Activated effector memory CD4-positive, alpha-beta T cell treated with anti-CD3 and anti-CD28 coated beads, Interleukin-2, amount 50 U/mL, for 16 hours (primary cell): Measurements from ENCODE around the gene METTL24.
"Not testable (repeated sequence)": the region's sequence is repeated elsewhere in the genome, so short reads cannot be mapped to it uniquely, and the experiment has no call there.

Source experiments
- DNase-seq: peaks from one replicate; pipeline ENCODE4 v3.0.0-alpha.2; 2020

The METTL24 gene

DNA sequence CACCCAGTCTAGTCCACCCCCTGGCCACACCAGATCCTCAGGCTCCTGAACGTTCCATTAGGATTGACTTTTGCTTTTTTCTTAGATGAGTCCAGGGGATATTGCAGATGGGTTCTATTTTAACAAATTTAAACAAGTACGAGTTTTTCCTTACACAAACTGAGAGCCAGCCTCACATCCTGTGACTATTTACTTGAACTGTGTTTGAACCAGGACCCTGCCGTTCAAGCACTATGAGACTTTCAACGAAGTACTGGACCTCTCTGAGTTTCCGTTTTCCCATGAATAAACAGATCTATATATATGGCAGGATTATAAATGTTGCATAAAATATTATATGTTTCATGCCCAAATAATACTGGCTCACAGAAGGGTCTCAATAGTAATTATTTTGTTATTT is 1.4 kb upstream of the METTL24 start:
- no peak for DNase-seq

- no peak for DNase-seq
These were observed 508 bp upstream of the METTL24 start for GRCh38 chr6:110358553-110359160.

DNA sequence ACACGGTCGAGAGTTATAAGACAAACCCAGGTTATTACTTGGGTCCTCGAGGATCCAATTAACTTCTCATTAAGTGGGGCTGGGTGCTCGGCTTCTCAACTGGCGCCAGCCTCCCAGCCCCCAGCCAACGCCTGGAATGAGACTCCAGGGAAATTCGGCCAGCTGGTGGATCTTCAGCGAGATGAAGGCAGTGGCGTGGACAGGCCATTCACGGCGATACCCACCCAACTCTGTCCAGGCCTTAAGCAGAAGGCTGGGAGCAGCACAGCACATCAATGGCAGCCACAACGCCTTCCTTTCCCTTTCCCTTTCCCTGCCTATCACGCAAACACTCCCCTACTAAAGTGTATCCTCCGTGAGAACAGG is 868 bp downstream of the METTL24 start:
- no peak for DNase-seq

GRCh38 chr6:110356778-110357177 is 1.4 kb downstream of the METTL24 start:
- DNase-seq: no peak

DNA sequence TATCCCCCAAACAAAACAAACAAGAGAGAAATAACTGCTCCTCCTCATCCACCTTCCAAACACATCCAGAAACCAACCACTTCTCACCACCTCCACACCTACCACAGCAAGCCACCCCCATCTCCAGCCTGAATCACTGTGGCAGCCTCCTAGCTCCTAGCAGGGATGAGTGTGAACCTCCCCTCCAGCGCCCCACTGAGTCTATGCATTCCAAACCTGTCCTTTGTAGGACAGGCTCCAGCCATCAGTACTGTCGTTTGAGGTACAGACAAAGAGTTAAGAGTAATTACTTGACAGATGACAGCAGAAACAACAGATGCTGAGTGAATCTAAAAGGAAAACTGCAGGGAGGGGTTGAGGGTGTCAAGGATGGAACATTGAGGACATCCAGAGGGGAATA is 2.4 kb downstream of the METTL24 start:
- DNase-seq: no peak

DNA sequence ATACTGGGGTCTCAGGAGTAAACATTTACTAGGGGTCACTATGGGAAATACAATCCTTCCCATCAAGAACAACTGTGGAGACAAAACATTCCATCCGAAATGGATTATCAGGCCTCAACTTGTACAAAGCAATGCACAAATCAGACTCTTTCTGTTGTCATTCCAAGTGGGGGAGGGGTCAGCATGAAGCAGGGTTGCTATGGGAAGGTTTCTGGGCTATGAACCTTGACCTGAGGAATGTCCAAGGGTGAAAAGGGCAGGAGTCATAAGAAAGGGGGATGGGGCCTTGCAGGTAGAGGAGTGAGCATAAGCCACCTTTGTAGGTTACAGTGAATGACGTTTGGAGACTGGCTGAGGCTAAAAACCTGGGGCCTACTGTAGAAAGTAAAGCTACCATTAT is 3.1 kb downstream of the METTL24 start:
- DNase-seq: no peak

GRCh38 chr6:110354153-110354552 is 4.0 kb downstream of the METTL24 start:
- DNase-seq: no peak

DNA sequence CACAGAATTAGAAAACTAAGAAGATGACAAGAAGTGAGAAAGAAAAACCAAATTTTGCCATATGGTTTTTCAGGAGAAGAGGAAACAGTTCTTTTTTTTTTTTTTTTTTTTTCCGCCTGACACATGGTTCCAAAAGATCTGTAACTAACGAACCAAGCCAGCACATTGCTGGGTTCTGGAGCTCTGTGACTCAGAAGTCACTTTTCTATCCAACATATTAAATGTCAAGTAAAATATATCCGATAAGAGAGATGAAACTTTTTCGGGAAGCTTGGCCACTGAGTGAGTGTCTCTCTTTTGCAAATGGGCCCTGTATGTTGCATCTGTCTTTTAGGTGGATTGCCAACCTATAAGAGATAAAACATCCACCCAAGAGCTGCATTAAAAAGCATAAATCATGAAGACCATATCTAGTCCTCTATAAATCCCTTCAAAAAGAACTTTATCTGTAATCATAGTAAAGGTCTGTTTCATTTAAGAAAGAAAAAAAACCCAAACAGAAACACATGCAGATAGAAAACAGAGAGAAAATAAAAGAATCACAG is 4.6 kb downstream of the METTL24 start:
- no peak for DNase-seq

- no peak for DNase-seq
These were observed 5.4 kb downstream of the METTL24 start for GRCh38 chr6:110352563-110353262.

DNA sequence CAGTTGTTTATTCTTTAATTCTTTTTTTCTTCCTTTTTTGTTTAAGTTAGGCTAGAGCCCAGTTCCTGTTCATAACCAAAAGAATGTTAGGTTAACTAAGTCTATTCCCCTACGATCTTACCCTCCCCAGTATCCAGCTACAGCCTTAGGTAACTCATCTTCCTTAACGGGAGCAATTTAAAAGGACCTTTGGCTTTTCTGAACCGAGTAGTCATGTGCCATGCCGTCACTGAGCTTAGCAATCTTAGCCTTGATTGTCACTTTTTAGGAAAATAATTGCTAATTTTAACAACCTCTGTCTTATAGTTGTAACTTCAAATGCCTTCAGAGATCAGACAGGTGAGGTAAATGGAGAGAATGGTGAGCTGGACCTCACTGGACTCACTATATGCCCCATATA is 6.2 kb downstream of the METTL24 start:
- no peak for DNase-seq

GRCh38 chr6:110351546-110351945 is 6.6 kb downstream of the METTL24 start:
- DNase-seq: no peak

GRCh38 chr6:110350593-110350992 is 7.6 kb downstream of the METTL24 start:
- DNase-seq: not testable (repeated sequence)

GRCh38 chr6:110348961-110349690 is 9.0 kb downstream of the METTL24 start:
- no peak for DNase-seq

GRCh38 chr6:110345025-110345424 is 13.1 kb downstream of the METTL24 start:
- DNase-seq: no peak

DNA sequence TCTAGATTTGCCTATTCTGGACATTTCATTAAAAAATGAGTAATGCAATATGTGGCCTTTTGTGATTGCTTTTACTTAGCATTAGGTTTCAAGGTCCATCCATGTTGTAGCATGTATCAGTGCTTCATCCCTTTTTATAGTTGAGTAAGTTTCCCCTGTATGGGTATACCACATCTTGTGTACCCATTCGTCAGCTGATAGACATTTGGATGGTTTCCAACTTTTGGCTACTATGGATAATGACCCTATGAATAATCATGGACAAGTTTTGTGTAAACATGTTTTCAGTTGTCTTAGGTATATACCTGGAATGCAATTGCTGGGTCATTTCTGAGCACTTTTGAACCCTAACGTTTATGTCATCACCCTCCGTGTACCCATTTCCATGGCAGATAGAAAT is 15.4 kb downstream of the METTL24 start:
- no peak for DNase-seq

GRCh38 chr6:110341663-110342596 is 16.2 kb downstream of the METTL24 start:
- DNase-seq: no peak

DNA sequence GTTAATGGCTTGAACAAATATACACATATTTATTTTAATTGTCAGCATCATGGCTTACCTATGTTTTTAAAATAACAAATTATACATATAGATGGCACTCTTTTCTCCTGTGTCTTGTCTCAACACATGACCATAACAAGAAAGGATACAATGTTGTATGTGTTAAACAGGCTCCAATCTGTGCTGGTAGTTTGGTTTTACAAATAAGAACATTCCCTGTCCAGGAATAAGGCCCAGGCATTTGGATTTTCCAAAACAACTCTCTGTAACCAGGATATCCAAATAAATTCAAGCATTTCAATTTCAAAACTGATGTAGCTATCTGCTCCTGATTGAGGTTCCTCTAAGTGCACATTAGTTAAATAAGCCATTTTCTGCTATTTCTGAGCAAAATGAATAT is 17.1 kb downstream of the METTL24 start:
- DNase-seq: no peak

- DNase-seq: no peak
These were observed 17.7 kb downstream of the METTL24 start for GRCh38 chr6:110340392-110340965.

DNA sequence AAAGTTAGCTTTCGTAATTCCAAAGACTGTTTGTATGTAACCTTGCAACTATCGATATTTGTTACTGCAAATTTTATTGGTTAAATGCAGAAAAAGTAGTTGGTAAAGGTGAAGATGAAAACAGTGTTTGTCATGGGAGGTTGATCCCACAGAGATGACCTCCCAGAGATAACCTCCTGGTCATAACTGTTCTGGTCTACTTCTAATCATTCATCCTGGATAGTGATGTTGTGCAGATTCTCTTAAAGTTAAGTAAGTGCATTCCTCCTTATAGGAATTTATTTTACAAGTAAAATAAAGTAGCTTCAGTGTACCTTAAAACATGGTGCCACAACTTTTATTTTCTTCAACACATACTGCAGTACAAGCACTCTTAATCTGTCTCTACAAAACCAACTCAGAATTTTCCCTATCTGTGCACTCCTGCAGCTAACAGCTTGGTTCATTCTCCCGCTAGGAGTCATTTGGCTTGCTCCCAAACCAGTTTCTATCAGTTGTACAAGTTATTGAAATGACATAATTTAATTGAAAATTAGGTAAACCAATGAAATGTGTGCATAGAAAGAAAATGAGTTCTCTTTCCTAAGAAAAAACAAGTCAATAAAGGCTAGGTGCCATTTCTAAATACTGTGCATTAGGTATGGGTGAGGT is 19.2 kb downstream of the METTL24 start:
- no peak for DNase-seq

GRCh38 chr6:110337486-110337885 is 20.7 kb downstream of the METTL24 start:
- no peak for DNase-seq

- DNase-seq: no peak
These were observed 23.5 kb downstream of the METTL24 start for GRCh38 chr6:110334423-110335180.
